ENCODE data around the gene COA1.
"Not testable (repeated sequence)": the region's sequence is repeated elsewhere in the genome, so short reads cannot be mapped to it uniquely, and the experiment has no call there.

Gene COA1

DNA sequence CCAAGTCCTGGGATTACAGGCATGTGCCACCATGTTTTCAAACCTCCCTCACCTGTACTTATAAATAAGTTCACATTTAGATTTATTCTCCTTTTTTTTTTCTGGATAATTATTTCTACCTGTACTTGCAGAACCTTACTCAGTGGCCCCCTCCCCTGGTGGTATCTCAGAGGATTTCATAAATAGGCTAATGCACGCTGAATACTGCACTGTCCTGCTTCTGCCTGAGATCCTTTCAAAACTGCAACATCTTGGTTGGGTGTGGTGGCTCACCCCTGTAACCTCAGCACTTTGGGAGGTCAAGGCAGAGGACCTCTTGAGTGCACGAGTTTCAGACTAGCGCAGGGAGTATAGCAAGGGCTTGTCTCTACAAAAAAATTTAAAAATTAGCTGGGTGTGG is 24.5 kb upstream of the COA1 start:
- no peaks in the 10 kb centered on the region for H3K27me3 Mint-ChIP-seq
- no peak overlapping the region for H3K27ac Mint-ChIP-seq
- H3K36me3 Mint-ChIP-seq (ENCODE audit: insufficient read depth) = no peaks in the 10 kb centered on the region
- H3K9me3 Mint-ChIP-seq = no peaks in the 10 kb centered on the region
- H3K4me3 Mint-ChIP-seq = no peak overlapping the region
- ATAC-seq (replicated peaks) (no peak), DNase-seq (no peak)
- peaks cover 10 to 22% of the 10 kb centered on the region in 2 donors for H3K4me1 Mint-ChIP-seq (ENCODE audit: low read depth in 2 of 2)

DNA sequence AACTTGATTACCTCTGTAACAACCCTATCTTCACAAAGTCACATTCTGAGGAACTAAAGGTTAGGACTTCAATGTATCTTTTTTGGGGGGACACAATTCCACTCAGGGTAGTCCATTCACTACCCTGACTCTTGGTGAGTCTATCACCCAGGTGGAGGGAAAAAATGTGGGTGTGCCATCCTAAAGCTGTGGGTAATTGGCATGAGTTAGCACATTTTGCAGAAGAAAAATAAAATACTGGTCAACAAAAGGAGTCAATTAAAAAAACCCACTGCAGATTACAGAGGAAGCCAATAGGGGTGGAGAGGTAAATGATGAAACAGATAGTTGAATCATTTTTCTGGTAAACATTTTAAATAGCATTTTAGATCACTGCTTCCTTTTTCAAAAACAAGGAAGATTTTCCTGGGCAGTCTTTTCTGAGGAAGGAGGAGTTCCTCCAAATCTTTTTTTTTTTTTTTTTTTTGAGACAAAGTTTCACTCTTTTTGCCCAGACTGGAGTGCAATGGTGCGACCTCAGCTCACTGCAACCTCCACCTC is 24.0 kb upstream of the COA1 start:
- no peaks in the 10 kb centered on the region for H3K9me3 Mint-ChIP-seq
- no peak overlapping the region for H3K27ac Mint-ChIP-seq

DNA sequence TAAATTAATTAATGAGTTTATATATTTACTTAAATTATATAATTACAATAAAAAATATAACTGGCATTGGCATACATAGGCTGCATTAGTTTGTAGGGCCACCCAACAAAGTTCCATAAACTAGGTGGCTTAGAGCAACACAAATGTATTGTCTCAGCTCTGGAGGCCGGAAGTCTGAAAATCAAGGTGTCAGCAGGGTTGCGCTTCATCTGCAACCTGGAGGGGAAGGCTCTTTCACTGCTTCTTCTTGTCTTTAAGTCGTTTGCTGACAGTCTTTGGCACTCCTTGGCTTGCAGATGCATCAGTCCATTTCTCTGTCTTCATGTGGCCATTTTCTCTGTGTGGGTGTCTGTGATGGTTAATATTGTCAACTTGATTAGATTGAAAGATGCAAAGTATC is 23.1 kb upstream of the COA1 start:
- Mint-ChIP-seq H3K9me3 (no peaks in the 10 kb centered on the region), H3K4me3 (no peak overlapping the region), H3K4me1 (ENCODE audit: low read depth in 2 of 2) (peaks cover 6 to 15% of the 10 kb centered on the region in 2 donors), H3K36me3 (ENCODE audit: insufficient read depth) (no peaks in the 10 kb centered on the region), H3K27me3 (no peaks in the 10 kb centered on the region), H3K27ac (no peak overlapping the region)
- DNase-seq = no peak
- no peak for ATAC-seq (replicated peaks)

More for the DNA sequence above, 24.0 kb upstream of the COA1 start:
- H3K4me3 Mint-ChIP-seq = no peak overlapping the region
- H3K27me3 Mint-ChIP-seq = no peaks in the 10 kb centered on the region
- ATAC-seq (replicated peaks) = no peak
- H3K36me3 Mint-ChIP-seq (ENCODE audit: insufficient read depth) = no peaks in the 10 kb centered on the region
- DNase-seq = no peak
- peaks cover 10 to 22% of the 10 kb centered on the region in 2 donors for H3K4me1 Mint-ChIP-seq (ENCODE audit: low read depth in 2 of 2)

DNA sequence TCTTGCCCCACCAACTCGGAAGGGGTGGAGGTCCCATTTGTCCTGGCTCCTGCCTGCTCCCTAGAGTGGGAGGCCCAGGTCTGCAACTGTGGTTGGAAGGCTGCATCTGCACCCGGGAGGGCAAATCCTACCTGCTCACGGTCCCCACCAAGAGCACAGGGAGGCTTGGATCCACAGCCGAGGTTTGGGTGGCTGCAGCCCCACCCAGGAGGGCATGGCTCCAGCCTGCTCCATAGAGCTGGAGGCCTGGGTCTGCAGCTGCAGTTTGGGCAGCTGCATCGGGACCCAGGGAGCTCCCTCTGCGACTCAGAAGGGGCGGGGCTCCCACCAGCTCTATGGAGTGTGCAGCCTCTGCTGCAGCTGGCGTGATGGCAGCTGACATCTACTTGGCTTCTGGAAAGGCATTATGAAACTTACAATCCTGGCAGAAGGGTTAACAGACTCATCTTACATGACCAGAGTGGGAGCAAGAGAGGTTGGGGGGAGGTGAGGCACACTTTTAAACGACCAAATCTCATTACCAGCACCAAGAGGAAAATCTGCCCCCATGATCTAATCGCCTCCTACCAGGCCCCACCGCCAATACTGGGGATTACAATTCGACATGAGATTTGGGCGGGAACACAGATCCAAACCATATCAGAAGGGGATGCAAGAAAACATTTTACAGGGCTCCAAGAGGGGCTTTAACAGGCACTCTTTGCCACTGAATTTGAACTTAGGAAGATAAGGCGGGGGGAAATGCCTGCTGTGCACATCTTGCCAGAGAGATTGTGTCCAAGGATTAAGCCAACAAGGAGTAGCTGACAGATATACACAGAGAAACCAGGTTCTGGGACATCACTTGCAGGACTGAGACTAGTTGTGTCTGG is 20.9 kb upstream of the COA1 start:
- H3K9me3 Mint-ChIP-seq = no peaks in the 10 kb centered on the region
- no peak overlapping the region for H3K27ac Mint-ChIP-seq
- peak overlapping the region in 1 of 2 donors; percentile 18 for H3K4me3 Mint-ChIP-seq
- ATAC-seq (replicated peaks) (no peak), DNase-seq (no peak)
- peaks cover 0 to 12% of the 10 kb centered on the region in 2 donors for H3K27me3 Mint-ChIP-seq
- no peaks in the 10 kb centered on the region for H3K36me3 Mint-ChIP-seq (ENCODE audit: insufficient read depth)
- peaks cover 0 to 8% of the 10 kb centered on the region in 2 donors for H3K4me1 Mint-ChIP-seq (ENCODE audit: low read depth in 2 of 2)

DNA sequence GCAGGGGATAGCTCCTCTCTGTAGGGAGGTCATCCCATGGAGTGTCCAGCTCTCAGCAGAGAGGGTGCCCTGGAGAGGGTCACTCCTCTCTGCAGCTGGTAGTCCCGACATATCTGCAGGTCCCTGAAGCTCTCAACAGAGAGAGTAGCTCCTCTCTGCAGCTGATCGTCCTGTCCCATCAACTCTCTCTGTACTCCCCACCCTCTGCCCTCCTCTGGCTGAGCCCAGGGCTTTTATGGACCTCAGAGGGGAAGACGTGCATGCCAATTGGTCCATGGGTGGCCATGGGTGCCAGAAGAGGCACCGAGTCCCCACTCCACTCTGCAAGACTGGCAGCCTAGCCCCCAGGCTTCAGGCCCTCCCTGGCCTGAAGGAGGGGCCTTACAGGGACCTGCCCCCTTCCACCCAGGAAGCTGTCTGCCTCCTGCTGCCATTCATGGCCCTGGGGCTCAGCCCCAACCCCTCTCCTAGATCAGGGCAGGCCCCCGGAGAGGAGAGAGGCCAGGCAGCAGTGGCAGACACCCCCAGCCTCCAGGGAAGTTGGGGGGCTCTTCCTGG is 20.1 kb upstream of the COA1 start:
- Mint-ChIP-seq H3K4me3 (no peak overlapping the region), H3K4me1 (ENCODE audit: low read depth in 2 of 2) (peaks cover 0 to 8% of the 10 kb centered on the region in 2 donors), H3K36me3 (ENCODE audit: insufficient read depth) (no peaks in the 10 kb centered on the region), H3K27me3 (peaks cover 0 to 12% of the 10 kb centered on the region in 2 donors), H3K9me3 (no peaks in the 10 kb centered on the region), H3K27ac (no peak overlapping the region)
- DNase-seq (no peak), ATAC-seq (replicated peaks) (no peak)

DNA sequence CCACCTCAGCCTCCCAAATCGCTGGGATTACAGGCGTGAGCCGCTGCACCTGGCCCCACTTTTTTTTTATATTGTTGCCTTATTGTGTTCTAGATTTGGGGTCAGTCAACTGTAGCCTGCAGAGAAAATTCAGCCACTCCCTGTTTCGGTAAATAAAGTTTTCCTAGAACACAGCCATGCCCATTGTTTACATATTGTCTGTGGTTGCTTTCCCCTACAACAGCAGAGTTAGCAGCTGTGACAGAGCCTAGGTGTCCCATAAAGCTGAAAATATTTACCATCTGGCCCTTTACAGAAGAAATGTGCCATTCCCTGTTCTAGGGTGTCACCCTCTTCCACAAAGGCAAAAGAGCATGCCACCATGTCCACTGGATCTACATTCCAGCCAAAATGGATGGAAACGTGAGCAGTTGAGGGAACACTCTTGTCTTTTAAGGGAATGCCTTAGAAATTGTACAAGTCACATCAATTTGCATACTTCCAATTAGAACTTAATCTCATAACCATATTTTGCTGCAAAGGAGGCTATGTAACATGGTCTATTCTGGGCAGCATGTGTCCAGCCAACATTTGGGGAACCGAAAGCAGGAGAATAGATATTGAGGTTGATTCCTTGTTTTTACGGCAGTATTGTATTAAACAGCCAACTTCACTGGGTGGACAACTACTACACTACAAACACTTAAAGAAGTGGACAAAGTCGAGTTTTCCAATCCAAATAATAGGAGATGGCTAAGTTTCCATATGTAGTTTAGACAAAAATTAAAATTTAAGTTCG is 18.2 kb upstream of the COA1 start:
- no peaks in the 10 kb centered on the region for H3K9me3 Mint-ChIP-seq
- no peak for ATAC-seq (replicated peaks)

DNA sequence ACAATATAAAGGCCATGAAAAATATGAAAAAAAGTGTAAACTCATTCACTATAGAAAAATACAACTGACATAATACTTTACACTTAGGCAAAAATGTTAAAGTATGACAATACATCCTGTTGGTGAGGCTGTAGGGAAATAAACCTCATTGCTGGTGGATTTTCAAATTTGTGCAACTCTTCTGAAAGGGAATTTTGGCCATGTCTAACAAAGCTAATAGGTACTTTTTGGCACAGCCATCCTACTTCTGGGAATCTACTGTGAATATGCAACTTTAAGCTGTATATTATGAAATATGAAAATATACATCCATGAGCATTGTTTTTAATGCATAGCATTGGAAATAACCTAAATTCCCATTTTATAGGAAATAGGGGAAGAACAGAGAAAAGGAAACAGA is 13.4 kb upstream of the COA1 start:
- Mint-ChIP-seq H3K9me3 (no peaks in the 10 kb centered on the region), H3K27ac (no peak overlapping the region), H3K4me1 (ENCODE audit: low read depth in 2 of 2) (no peaks in the 10 kb centered on the region), H3K4me3 (no peak overlapping the region), H3K27me3 (peaks cover 0 to 12% of the 10 kb centered on the region in 2 donors), H3K36me3 (ENCODE audit: insufficient read depth) (no peaks in the 10 kb centered on the region)
- DNase-seq (no peak), ATAC-seq (replicated peaks) (no peak)

More for the DNA sequence above, 18.2 kb upstream of the COA1 start:
- Mint-ChIP-seq H3K4me1 (ENCODE audit: low read depth in 2 of 2) (peaks cover 0 to 8% of the 10 kb centered on the region in 2 donors), H3K27me3 (peaks cover 0 to 12% of the 10 kb centered on the region in 2 donors), H3K4me3 (no peak overlapping the region), H3K36me3 (ENCODE audit: insufficient read depth) (no peaks in the 10 kb centered on the region), H3K27ac (no peak overlapping the region)
- DNase-seq = no peak

DNA sequence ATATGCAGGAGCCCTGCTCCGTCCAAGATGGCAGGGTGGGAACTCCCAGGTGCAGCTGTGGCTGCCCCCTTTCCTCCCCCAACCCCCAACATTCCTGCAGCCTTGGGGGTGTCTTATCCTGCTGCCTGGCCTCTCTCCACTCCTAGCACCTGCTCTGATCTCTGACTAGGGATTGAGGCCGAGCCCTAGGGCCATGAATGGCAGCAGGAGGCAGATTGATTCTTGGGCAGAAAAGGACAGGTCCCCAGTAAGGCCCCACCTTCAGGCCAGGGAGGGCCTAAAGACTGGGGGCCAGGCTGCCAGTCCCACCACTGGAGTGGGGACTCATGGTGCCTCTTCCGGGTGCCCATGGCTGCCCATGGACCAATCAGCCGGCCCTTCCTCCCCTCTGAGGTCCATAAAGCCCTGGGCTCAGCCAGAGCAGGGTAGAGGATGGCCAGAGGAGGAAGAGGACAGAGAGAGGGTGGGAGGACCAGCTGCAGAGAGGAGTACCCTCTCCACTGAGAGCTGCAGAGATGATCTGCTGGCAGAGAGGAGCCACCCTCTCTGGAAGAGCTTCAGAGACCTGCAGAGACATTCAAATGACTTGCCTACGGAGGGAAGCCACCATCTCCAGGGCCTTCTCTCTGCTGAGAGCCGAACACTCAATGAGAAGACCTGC is 8.3 kb upstream of the COA1 start:
- Mint-ChIP-seq H3K27me3 (no peaks in the 10 kb centered on the region), H3K4me3 (no peak overlapping the region), H3K4me1 (ENCODE audit: low read depth in 2 of 2) (peaks cover 0 to 6% of the 10 kb centered on the region in 2 donors), H3K9me3 (no peaks in the 10 kb centered on the region), H3K36me3 (ENCODE audit: insufficient read depth) (no peaks in the 10 kb centered on the region), H3K27ac (no peak overlapping the region)
- ATAC-seq (replicated peaks) (no peak), DNase-seq (no peak)

DNA sequence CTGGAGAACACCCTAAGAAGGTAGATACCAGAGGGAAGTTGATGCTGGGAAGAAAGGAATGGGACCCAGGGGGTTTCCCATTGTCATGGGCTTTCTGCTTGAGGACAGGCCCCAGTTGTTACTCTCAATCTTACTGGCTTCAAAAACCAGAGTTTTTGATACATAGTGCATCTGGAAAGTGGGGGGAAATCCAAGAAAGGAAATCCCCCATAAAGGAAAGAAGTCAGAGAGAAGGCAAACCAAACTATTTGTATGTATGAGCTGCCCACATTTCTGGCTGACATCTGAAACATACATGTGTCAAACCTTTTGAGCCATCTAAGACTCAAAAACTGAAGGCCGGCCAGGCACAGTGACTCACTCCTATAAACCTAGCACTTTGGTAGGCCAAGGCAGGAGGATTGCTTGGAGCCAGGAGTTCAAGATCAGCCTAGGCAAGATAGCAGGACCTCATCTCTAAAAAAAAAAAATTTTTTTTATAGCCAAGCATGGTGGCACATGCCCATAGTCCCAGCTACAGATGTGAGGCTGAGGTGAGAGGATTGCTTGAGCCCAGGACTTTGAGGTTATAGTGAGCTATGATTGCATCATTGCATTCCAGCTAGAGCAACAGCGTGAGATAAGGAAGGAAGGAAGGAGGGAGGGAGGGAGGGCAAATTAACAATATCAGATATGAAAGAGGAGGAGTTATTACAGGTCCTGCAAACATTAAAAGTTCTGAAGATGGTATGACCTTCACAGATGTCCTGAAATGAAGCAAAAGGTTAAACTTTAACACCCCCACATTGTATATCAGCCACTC is 6.7 kb upstream of the COA1 start:
- Mint-ChIP-seq H3K36me3 (ENCODE audit: insufficient read depth) (no peaks in the 10 kb centered on the region), H3K9me3 (no peaks in the 10 kb centered on the region), H3K27me3 (no peaks in the 10 kb centered on the region), H3K27ac (no peak overlapping the region), H3K4me3 (no peak overlapping the region), H3K4me1 (ENCODE audit: low read depth in 2 of 2) (peaks cover 0 to 6% of the 10 kb centered on the region in 2 donors)
- no peak for ATAC-seq (replicated peaks)
- DNase-seq = no peak

DNA sequence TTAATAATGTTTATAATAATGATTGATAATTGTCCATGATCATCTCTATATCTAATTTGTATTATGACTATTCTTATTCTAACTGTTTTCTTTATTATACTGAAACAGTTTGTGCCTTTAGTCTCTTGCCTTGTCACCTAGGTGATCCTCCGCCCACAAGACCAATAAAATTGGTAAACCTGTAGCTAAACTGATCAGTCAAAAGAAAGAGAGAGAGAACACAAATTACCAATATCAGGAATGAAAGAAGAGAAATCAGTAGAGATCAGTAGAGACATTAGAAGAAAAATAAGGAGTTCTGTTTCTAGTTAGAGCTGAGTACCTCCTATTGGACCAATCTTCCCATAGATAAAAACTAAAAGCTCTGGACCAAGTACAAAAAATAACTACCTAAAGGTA is 6.1 kb upstream of the COA1 start:
- Mint-ChIP-seq H3K4me1 (ENCODE audit: low read depth in 2 of 2) (peaks cover 0 to 6% of the 10 kb centered on the region in 2 donors), H3K36me3 (ENCODE audit: insufficient read depth) (no peaks in the 10 kb centered on the region), H3K27ac (no peak overlapping the region), H3K27me3 (no peaks in the 10 kb centered on the region), H3K9me3 (no peaks in the 10 kb centered on the region), H3K4me3 (no peak overlapping the region)
- ATAC-seq (replicated peaks) (no peak), DNase-seq (no peak)

DNA sequence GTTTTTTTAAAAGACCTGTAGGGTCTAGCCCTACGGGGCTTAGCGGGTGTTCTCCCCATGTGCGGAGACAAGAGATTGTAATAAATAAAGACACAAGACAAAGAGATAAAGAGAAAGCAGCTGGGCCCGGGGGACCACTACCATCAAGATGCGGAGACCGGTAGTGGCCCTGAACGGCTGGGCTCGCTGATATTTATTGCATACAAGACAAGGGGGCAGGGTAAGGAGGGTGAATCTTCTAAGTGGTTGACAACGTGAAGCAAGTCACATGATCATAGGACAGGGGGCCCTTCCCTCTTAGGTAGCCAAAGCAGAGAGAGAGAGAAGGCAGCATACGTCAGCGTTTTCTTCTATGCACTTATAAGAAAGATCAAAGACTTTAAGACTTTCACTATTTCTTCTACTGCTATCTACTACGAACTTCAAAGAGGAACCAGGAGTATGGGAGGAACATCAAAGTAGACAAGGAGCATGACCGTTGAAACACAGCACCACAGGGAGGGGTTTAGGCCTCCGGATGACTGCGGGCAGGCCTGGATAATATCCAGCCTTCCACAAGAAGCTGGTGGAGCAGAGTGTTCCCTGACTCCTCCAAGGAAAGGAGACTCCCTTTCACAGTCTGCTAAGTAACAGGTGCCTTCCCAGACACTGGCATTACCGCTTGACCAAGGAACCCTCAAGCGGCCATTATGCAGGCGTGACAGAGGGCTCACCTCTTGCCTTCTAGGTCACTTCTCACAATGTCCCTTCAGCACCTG is 5.4 kb upstream of the COA1 start:
- not testable (repeated sequence) for H3K9me3 Mint-ChIP-seq, H3K27ac Mint-ChIP-seq, H3K27me3 Mint-ChIP-seq

DNA sequence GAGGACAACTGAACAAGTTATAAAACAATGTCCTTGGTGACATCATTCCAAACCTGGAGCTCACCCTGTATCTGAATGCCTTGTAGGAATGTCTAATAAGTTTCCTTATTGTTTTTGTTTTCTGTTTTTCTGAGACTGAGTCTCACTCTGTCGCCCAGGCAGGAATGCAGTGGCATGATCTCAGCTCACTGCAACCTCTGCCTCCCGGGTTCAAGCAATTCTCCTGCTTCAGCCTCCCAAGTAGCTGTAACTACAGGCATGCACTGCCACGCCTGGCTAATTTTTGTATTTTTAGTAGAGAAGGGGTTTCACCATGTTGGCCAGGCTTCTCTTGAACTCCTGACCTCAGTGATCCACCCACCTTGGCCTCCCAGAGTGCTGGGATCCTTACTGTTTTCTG is 2.2 kb upstream of the COA1 start:
- DNase-seq; H3K36me3 Mint-ChIP-seq (ENCODE audit: insufficient read depth); ATAC-seq (replicated peaks); H3K27me3 Mint-ChIP-seq; H3K9me3 Mint-ChIP-seq; H3K4me3 Mint-ChIP-seq; H3K27ac Mint-ChIP-seq: not testable (repeated sequence)
- H3K4me1 Mint-ChIP-seq (ENCODE audit: low read depth in 2 of 2) = peaks cover 18 to 26% of the 10 kb centered on the region in 2 donors

More for the DNA sequence above, 5.4 kb upstream of the COA1 start:
- DNase-seq; H3K36me3 Mint-ChIP-seq (ENCODE audit: insufficient read depth); H3K4me3 Mint-ChIP-seq; ATAC-seq (replicated peaks); H3K4me1 Mint-ChIP-seq (ENCODE audit: low read depth in 2 of 2): not testable (repeated sequence)
